Neutrophil (primary cell): ENCODE measurements around the gene SOSTDC1.

Source experiments
- H3K27ac ChIP-seq: fragments of 200-600 bp; sonication (generic); 2 replicates; pipeline ENCODE4 v1.5.1; 2016; ENCODE audit warnings: mild to moderate bottlenecking, moderate library complexity
- H3K27me3 ChIP-seq: fragments of 200-600 bp; sonication (generic); 2 replicates; pipeline ENCODE4 v1.6.0; 2016; ENCODE audit warnings: mild to moderate bottlenecking
- H3K36me3 ChIP-seq: fragments of 200-600 bp; sonication (generic); 2 replicates; pipeline ENCODE4 v1.5.1; 2017
- H3K4me1 ChIP-seq, 2 experiments: fragments of 200-600 bp in 1 of 2; sonication (generic) in 1 of 2; 1 replicate in 1 of 2; 2 replicates in 1 of 2; pipeline versions ENCODE4 v1.5.1 to v1.6.1; 2013 to 2016; ENCODE audit warnings: low read depth in 1 of 2, low read length in 1 of 2, mild to moderate bottlenecking in 1 of 2, moderate library complexity in 1 of 2; ENCODE audit not compliant: control insufficient read depth in 1 of 2, insufficient read depth in 1 of 2
- H3K4me3 ChIP-seq, 2 experiments: fragments of 200-600 bp in 1 of 2; sonication (generic) in 1 of 2; 1 replicate in 1 of 2; 2 replicates in 1 of 2; pipeline ENCODE4 v1.5.1; 2013 to 2016; ENCODE audit warnings: low read depth in 1 of 2, low read length in 1 of 2, mild to moderate bottlenecking in 1 of 2, moderate library complexity in 1 of 2
- H3K9me3 ChIP-seq: fragments of 200-600 bp; sonication (generic); 2 replicates; pipeline ENCODE4 v1.5.1; 2016
- TF ChIP-seq, protein P1 (sequence below): fragments of 200-600 bp; sonication (generic); IDR thresholded peaks from 2 replicates; pipeline ENCODE4 v1.5.1; 2016; ENCODE audit warnings: antibody characterized with exemption

The SOSTDC1 gene

DNA sequence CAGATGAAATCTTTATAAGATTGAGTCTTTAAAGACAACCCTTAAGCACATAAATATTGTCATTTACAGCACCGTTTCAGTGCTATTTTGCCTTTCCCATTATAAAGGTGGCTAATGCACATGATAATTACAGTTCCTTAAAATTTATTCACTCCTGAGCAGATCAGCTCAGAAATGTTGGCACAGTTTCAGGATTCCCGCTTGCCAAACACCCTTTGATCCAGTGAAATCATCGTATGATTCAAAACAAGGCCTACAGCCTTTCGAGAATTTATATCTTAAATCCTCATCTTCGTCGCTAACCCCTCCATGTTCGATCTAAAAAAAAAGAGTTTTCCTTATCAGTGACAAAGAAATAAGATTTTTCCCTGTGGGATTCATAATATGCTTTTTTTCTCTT lies 14.1 kb upstream of the SOSTDC1 start:
- H3K27me3 ChIP-seq, result no peaks in the 10 kb centered on the region
- TF ChIP-seq, protein P1, sequence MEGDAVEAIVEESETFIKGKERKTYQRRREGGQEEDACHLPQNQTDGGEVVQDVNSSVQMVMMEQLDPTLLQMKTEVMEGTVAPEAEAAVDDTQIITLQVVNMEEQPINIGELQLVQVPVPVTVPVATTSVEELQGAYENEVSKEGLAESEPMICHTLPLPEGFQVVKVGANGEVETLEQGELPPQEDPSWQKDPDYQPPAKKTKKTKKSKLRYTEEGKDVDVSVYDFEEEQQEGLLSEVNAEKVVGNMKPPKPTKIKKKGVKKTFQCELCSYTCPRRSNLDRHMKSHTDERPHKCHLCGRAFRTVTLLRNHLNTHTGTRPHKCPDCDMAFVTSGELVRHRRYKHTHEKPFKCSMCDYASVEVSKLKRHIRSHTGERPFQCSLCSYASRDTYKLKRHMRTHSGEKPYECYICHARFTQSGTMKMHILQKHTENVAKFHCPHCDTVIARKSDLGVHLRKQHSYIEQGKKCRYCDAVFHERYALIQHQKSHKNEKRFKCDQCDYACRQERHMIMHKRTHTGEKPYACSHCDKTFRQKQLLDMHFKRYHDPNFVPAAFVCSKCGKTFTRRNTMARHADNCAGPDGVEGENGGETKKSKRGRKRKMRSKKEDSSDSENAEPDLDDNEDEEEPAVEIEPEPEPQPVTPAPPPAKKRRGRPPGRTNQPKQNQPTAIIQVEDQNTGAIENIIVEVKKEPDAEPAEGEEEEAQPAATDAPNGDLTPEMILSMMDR, result no peak
- no peaks in the 10 kb centered on the region for H3K9me3 ChIP-seq
- no peak overlapping the region for H3K27ac ChIP-seq
- H3K4me3 ChIP-seq, result no peak overlapping the region
- no peaks in the 10 kb centered on the region for H3K36me3 ChIP-seq
- no peaks in the 10 kb centered on the region for H3K4me1 ChIP-seq

GRCh38 chr7:16479161-16479560 lies 13.6 kb upstream of the SOSTDC1 start:
- Histone ChIP-seq H3K27me3 (no peaks in the 10 kb centered on the region), H3K4me3 (no peak overlapping the region)

GRCh38 chr7:16471933-16472332 lies 6.4 kb upstream of the SOSTDC1 start:
- H3K27ac ChIP-seq, result no peak overlapping the region
- H3K36me3 ChIP-seq, result no peaks in the 10 kb centered on the region
- TF ChIP-seq, protein P1, result no peak
- H3K27me3 ChIP-seq, result no peaks in the 10 kb centered on the region
- H3K4me1 ChIP-seq, result no peaks in the 10 kb centered on the region
- H3K4me3 ChIP-seq, result no peak overlapping the region
- no peaks in the 10 kb centered on the region for H3K9me3 ChIP-seq

More at GRCh38 chr7:16479161-16479560, 13.6 kb upstream of the SOSTDC1 start:
- no peaks in the 10 kb centered on the region for H3K36me3 ChIP-seq
- H3K27ac ChIP-seq, result no peak overlapping the region
- TF ChIP-seq, protein P1, result no peak
- no peaks in the 10 kb centered on the region for H3K9me3 ChIP-seq
- H3K4me1 ChIP-seq, result no peaks in the 10 kb centered on the region

DNA sequence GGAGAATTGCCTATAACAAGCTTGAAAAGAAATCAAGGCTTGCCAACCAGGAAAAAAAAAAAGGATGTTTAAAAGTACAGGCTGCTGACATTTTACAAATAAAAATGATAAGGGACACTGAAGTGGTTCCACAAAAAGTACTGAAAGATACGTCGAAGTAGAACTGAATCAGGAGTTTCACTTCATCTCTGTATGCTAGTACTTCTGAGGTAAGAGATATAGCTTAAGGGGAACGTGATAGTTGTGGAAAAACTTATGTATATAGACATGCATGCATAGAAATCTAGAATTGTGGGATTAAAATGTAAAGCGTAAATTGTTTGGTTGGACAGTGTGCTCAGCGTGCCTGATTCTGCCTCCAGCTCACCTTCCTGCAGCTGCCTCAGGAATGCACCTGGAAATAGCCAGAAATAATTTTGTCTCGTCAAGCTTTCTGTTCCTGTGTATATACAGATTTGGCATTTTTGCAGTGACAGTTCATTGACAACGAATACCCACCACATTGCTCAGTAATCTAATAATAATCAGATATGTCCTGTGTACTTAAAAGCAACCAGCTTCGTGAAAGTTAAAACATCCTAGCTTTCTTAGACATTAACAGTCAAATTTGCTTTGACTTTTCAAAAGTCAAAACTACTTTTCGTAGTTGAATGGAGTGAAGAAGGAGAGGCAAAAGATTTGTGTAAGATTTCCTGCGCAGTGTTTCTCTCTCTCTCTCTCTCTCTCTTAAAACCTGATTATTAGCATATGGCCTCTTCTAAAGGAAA lies 1.4 kb downstream of the SOSTDC1 start:
- Histone ChIP-seq H3K36me3 (no peaks in the 10 kb centered on the region), H3K4me1 (no peaks in the 10 kb centered on the region), H3K27me3 (no peaks in the 10 kb centered on the region), H3K27ac (no peak overlapping the region), H3K4me3 (no peak overlapping the region), H3K9me3 (no peaks in the 10 kb centered on the region)
- TF ChIP-seq, protein P1, result no peak

DNA sequence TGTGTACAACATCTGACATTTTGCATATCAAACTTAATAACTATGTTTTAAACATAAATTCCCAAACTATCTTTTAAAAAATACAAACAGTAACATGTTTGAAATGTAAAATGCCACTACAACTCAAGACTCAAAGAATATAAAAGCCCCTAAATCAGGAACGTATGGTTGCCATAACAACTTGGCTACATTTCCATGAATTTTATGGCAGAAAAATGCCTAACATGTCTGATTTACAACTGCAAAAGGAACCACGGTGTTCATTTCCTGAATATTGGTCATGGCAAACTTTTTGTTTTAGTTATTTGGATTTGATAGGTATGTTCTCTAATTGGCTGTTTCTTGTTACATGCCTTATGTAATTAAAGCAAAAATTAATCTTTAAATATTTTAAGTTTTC lies 2.0 kb downstream of the SOSTDC1 start:
- TF ChIP-seq, protein P1, result no peak
- no peaks in the 10 kb centered on the region for H3K36me3 ChIP-seq
- H3K4me1 ChIP-seq, result no peaks in the 10 kb centered on the region
- no peak overlapping the region for H3K4me3 ChIP-seq
- no peaks in the 10 kb centered on the region for H3K27me3 ChIP-seq
- no peaks in the 10 kb centered on the region for H3K9me3 ChIP-seq
- H3K27ac ChIP-seq, result no peak overlapping the region
